ENCODE results near the gene DPAGT1.

DPAGT1 gene

DNA sequence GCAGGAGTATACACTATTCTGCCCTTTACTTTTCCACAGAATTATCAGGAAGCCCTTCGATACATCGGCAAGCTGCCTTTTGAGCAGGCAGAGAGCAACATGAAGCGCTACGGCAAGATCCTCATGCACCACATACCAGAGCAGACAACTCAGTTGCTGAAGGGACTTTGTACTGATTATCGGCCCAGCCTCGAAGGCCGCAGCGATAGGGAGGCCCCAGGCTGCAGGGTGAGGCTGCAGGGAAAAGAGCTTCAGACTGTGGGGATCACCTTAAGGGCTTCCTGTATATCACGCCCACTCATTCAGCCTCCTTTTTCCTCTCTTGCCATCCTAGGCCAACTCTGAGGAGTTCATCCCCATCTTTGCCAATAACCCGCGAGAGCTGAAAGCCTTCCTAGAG lies 23.8 kb downstream of the DPAGT1 start:
- Histone ChIP-seq H4K20me1 (ENCODE audit: insufficient read depth, low read length) (no peaks in the 10 kb centered on the region), H3K4me1 (ENCODE audit: insufficient read depth, low read length) (no peaks in the 10 kb centered on the region), H3K9ac (ENCODE audit: low read depth, low read length) (no peak overlapping the region), H3K36me3 (ENCODE audit: insufficient read depth, low read length) (peaks cover 82% of the 10 kb centered on the region), H3K27me3 (ENCODE audit: insufficient read depth, low read length, poor library complexity) (no peaks in the 10 kb centered on the region), H3K4me2 (ENCODE audit: insufficient read depth, low read length) (no peak overlapping the region), H2AFZ (ENCODE audit: low read depth, low read length) (no peak overlapping the region), H3K27ac (ENCODE audit: low read length) (no peak overlapping the region), H3K4me3 (ENCODE audit: low read depth in 1 of 2, low read length in 2 of 2) (no peak overlapping the region), H3K79me2 (ENCODE audit: insufficient read depth, low read length) (0 out of 2 replicates have a peak, but pooled peaks cover 3% of the 10 kb centered on the region), H3K9me3 (ENCODE audit: insufficient read depth, low read length, severe bottlenecking) (no peaks in the 10 kb centered on the region)
- no peak for ATAC-seq (ENCODE audit: insufficient read depth, low read depth)
- TF ChIP-seq, protein P1, sequence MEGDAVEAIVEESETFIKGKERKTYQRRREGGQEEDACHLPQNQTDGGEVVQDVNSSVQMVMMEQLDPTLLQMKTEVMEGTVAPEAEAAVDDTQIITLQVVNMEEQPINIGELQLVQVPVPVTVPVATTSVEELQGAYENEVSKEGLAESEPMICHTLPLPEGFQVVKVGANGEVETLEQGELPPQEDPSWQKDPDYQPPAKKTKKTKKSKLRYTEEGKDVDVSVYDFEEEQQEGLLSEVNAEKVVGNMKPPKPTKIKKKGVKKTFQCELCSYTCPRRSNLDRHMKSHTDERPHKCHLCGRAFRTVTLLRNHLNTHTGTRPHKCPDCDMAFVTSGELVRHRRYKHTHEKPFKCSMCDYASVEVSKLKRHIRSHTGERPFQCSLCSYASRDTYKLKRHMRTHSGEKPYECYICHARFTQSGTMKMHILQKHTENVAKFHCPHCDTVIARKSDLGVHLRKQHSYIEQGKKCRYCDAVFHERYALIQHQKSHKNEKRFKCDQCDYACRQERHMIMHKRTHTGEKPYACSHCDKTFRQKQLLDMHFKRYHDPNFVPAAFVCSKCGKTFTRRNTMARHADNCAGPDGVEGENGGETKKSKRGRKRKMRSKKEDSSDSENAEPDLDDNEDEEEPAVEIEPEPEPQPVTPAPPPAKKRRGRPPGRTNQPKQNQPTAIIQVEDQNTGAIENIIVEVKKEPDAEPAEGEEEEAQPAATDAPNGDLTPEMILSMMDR (IDR thresholded peaks at IDR 0.05; ENCODE audit: borderline replicate concordance, extremely low read depth, low read length, poor library complexity, severe bottlenecking): no peak
- TF ChIP-seq EZH2 (IDR thresholded peaks at IDR 0.05; ENCODE audit: borderline replicate concordance, low read depth, low read length, severe bottlenecking): no peak
- DNase-seq: no peak

DNA sequence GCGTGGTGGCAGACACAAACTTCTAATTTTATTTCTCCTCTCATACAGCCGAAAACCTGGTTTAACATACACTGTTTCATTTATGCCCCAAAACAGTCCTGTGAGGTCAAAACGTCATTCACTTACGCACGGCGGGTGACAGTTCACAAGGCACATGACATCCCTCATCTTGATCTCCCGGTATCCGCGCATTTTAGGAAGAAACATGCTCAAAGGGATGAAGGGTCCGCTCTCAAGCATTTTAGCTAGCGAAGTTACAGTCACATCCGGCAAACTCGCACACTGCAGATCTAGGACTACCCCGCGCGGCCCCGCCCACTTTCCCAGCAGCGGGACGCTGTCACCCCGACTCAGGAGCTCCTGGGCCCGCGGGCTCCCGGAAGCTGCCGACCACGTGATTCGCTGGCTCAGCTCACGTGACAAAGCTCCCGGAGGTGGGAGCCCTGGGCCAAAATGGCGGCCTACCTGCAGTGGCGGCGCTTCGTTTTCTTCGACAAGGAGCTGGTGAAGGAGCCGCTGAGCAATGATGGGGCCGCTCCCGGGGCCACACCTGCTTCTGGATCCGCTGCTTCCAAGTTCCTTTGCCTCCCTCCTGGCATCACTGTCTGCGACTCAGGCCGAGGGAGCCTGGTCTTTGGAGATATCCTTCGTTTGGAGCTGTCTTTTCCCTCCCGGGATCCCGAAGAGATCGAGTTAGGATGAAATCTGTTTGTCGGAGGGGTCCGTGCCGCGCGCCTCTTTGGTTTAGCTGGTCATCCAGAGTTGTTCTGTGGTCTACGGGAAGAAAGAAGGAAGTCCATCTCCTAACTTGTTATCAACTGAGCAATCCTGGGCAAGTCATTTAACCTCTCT lies 34.1 kb downstream of the DPAGT1 start, which contains the start of gene VPS11:
Gene VPS11, plus strand, starts transcription at position 448 of the 852 bp plus-strand sequence. Its CDS starts 6 bp downstream, at position 454.
- peak within 1 kb of the TSS; percentile 92 for H3K27ac ChIP-seq (ENCODE audit: low read length)

DNA sequence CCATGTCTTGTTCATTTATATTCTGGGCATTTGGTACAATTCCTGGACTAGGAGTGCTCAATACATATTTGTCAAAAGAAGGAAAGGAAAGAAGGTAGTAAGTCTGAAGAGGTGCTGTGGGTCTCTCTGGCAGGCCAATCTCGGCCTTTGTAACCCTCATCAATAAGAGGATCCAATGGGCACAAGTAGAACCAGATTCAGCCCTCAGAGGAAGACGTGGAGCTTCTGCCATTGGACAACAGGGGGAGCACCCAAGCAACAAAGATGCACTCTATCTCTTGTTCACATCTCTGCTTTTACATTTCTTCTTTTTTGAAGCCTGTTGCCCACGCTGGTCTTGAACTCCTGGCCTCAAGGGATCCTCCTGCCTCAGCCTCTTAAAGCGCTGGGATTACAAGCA lies 36.3 kb downstream of the DPAGT1 start:
- H2AFZ ChIP-seq (ENCODE audit: low read depth, low read length): no peak overlapping the region
- no peak overlapping the region; the same call in 1 of the 2 replicates for H3K27ac ChIP-seq (ENCODE audit: low read length)
- 0 out of 4 replicates have a peak overlapping the region, but pooled peaks of 1 of the 2 experiments have one; percentile 6 for H3K4me3 ChIP-seq (ENCODE audit: low read depth in 1 of 2, low read length in 2 of 2)
- H3K36me3 ChIP-seq (ENCODE audit: insufficient read depth, low read length): peaks cover 12% of the 10 kb centered on the region
- peak; percentile 27; the same call in 1 of the 3 replicates for ATAC-seq (ENCODE audit: insufficient read depth, low read depth)
- H3K4me2 ChIP-seq (ENCODE audit: insufficient read depth, low read length): 0 out of 2 replicates have a peak overlapping the region, but pooled peaks have one; percentile 82
- H3K27me3 ChIP-seq (ENCODE audit: insufficient read depth, low read length, poor library complexity): no peaks in the 10 kb centered on the region
- peaks cover 35% of the 10 kb centered on the region for H3K4me1 ChIP-seq (ENCODE audit: insufficient read depth, low read length)
- TF ChIP-seq, protein P1 (IDR thresholded peaks at IDR 0.05; ENCODE audit: borderline replicate concordance, extremely low read depth, low read length, poor library complexity, severe bottlenecking): peak; percentile 69
- no peak for TF ChIP-seq EZH2 (IDR thresholded peaks at IDR 0.05; ENCODE audit: borderline replicate concordance, low read depth, low read length, severe bottlenecking)
- H3K9me3 ChIP-seq (ENCODE audit: insufficient read depth, low read length, severe bottlenecking): no peaks in the 10 kb centered on the region
- H3K9ac ChIP-seq (ENCODE audit: low read depth, low read length): no peak overlapping the region
- peaks cover 59% of the 10 kb centered on the region for H3K79me2 ChIP-seq (ENCODE audit: insufficient read depth, low read length)
- H4K20me1 ChIP-seq (ENCODE audit: insufficient read depth, low read length): no peaks in the 10 kb centered on the region
- DNase-seq: peak; percentile 53

More for the DNA sequence above, 34.1 kb downstream of the DPAGT1 start, which contains the start of gene VPS11:
- peak within 1 kb of the TSS; percentile 84 to 92 for H3K4me3 ChIP-seq (ENCODE audit: low read depth in 1 of 2, low read length in 2 of 2)
- DNase-seq: peak; percentile 97
- peaks cover 63% of the 10 kb centered on the region for H3K79me2 ChIP-seq (ENCODE audit: insufficient read depth, low read length)
- ATAC-seq (ENCODE audit: insufficient read depth, low read depth): peak; percentile 98
- no peaks in the 10 kb centered on the region for H4K20me1 ChIP-seq (ENCODE audit: insufficient read depth, low read length)
- no peaks in the 10 kb centered on the region for H3K9me3 ChIP-seq (ENCODE audit: insufficient read depth, low read length, severe bottlenecking)
- H3K9ac ChIP-seq (ENCODE audit: low read depth, low read length): peak within 1 kb of the TSS; percentile 83
- peak within 1 kb of the TSS; percentile 98 for H2AFZ ChIP-seq (ENCODE audit: low read depth, low read length)
- H3K4me2 ChIP-seq (ENCODE audit: insufficient read depth, low read length): peak within 1 kb of the TSS; percentile 82
- H3K36me3 ChIP-seq (ENCODE audit: insufficient read depth, low read length): peaks cover 31% of the 10 kb centered on the region
- no peak for TF ChIP-seq EZH2 (IDR thresholded peaks at IDR 0.05; ENCODE audit: borderline replicate concordance, low read depth, low read length, severe bottlenecking)
- TF ChIP-seq, protein P1 (IDR thresholded peaks at IDR 0.05; ENCODE audit: borderline replicate concordance, extremely low read depth, low read length, poor library complexity, severe bottlenecking): no peak
- H3K4me1 ChIP-seq (ENCODE audit: insufficient read depth, low read length): peaks cover 35% of the 10 kb centered on the region
- H3K27me3 ChIP-seq (ENCODE audit: insufficient read depth, low read length, poor library complexity): no peaks in the 10 kb centered on the region

Measured in DND-41 (cell line).